HG03565 (cell line): ENCODE results near the gene SCAPER.
"Not testable (repeated sequence)": the region's sequence is repeated elsewhere in the genome, so short reads cannot be mapped to it uniquely, and the experiment has no call there.

Experiments
- ATAC-seq: cut with Tn5 transposase; IDR thresholded peaks from one replicate; pipeline ENCODE4 v1.9.1; 2021; ENCODE audit warnings: mild to moderate bottlenecking, moderate library complexity; ENCODE audit not compliant: unreplicated experiment

Gene SCAPER

GRCh38 chr15:76333309-76333708, 571.8 kb downstream of the SCAPER start:
- no peak for ATAC-seq

DNA sequence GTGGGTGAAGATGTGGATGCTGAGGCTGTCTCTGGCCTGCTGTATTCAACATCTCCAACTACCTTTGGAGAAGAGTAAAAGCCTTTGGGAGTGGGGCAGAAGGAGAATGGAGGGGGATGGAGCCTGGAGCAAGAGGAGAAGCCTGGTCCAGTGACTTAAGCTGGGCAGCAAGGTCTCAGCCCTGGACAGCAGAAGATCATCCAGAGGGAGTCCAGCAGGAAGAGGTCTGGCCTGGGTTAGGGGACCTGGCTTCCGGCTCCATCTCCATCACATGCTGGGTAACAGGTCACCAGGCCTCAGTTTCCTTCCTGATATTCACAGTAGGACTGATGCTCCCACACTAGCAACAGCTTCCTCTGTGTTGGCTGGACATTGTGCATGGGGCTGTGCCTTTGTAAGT, 572.3 kb downstream of the SCAPER start:
- no peak for ATAC-seq

GRCh38 chr15:76330080-76330680, 575.0 kb downstream of the SCAPER start:
- ATAC-seq = no peak

- no peak for ATAC-seq
Measured at GRCh38 chr15:76328958-76329357, 576.2 kb downstream of the SCAPER start.

DNA sequence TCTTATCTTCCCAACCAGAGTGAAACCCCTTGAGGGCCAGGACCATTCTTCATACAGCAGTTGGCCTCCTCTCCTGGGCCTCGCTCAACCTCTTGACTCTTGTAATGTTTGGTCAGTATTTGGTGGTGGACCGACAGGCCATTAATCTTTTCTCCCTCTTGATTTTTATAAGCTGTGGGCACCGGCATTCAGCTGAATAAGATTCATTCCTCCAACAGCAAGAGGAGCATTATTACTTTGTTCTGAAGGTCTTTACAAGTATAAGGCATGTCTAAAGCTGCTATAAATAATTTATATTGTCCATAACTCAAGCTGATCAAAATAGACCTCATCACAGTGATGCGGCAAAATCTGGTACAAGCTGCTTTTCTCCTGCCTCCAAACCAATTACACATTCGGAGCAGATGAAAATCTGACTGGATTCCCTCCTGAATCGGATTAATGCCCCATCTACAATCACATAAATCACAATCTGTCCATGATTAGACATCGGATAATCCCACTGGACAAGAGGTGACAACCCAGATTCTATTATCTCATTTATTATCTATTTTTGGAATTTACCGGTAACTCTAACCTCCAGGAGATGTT, 576.9 kb downstream of the SCAPER start:
- ATAC-seq = no peak

- no peak for ATAC-seq
Measured at GRCh38 chr15:76327191-76328105, 577.7 kb downstream of the SCAPER start.

- ATAC-seq = no peak
Measured at GRCh38 chr15:76325704-76326103, 579.4 kb downstream of the SCAPER start.

- ATAC-seq = no peak
Measured at GRCh38 chr15:76324066-76324465, 581.1 kb downstream of the SCAPER start.

GRCh38 chr15:76321602-76322001, 583.5 kb downstream of the SCAPER start:
- no peak for ATAC-seq

DNA sequence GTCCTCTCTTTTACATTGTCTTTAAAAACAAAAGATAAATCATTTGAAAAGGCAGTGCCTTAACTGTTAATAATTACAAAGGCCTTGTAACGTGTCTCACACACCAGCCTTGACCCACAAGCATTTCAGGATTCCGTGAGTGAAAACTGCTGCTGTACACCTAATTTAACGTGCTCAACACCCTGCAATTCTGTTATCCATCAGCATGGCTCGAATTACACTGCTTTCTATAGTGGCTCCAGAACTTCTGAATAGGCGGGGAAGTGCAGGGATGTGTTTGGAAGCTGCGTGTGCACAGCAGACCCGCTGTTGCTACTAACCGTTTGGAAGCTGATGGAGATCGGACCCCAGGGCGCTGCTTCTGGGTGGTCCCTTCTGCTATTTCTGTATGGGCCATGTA, 584.0 kb downstream of the SCAPER start:
- ATAC-seq = no peak

- no peak for ATAC-seq
Measured at GRCh38 chr15:76320012-76320411, 585.1 kb downstream of the SCAPER start.

DNA sequence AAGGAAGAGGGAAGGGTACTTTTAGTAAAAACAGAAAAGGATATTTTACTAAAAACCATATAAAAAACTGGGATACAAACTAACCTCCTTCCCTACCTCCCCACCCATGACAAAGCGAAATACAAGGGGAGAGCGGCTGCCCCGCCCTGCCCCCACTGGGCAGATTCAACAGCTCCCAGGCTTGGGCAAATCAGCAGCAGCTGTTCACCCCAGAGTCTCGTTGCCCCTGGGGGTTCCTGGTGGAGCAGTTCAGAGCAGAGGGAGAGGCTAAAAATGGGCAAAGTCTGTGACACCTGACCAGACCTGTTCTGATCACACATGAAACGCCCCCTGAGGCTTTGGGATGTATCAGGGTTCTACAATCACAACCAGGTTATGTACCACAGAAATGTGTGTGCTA, 591.4 kb downstream of the SCAPER start:
- ATAC-seq = no peak

DNA sequence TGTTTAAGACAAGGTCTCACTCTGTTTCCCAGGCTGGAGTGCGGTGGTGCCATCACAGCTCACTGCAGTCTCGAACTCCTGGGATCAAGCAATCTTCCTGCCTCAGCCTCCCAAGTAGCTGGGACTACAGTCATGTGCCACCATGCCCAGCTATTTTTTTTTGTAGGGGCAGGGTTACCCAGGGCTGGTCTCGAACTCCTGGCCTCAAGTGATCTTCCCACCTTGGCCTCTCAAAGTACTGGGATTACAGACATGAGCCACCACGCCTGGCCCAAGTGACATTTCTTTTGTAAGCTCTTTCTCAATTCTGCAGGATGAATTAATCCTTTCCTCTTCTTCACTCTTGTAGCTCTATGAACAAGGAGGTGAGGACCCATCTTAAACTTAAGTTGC, 592.0 kb downstream of the SCAPER start:
- not testable (repeated sequence) for ATAC-seq

DNA sequence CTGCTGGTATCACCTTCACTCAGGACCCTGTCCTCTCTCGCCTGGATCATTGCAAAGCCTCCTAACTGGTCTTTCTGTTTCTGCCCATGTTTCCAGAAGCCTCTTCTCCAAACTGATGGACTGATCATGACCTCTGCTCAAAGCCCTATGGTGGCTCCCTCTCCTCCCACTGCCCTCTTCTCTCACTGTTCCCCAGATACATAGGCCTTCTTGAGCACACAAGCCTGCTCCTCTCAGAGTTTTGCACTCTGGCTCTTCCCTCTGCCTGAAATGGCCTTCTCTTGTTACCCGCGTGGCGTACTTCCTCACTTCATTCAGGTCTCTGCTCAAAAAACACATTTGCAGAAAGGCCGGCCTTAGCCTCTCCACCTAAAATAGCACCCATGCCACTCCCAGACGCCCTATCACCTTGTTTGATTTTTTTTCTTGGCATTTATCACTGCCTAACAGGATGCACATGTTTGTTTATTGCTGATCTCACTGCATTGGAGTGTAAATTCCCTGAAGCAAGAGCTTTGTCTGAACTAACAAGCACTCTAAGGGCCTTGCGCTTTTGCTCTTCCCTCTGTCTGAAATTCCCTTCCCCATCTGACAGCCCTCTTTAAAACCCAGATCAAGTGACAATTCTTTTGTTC, 592.5 kb downstream of the SCAPER start:
- no peak for ATAC-seq

- peak; percentile 90 for ATAC-seq
Measured at GRCh38 chr15:76311100-76311953, 593.8 kb downstream of the SCAPER start, which contains the start of gene ETFA. TSS of gene ETFA (minus strand) at chr15:76311469. CDS start at chr15:76311388, 81 bp downstream.

- ATAC-seq = peak; percentile 3
Measured at GRCh38 chr15:76310475-76311099, 594.6 kb downstream of the SCAPER start.

- no peak for ATAC-seq
Measured at GRCh38 chr15:76309601-76310330, 595.4 kb downstream of the SCAPER start.

- ATAC-seq = no peak
Measured at GRCh38 chr15:76303909-76304308, 601.2 kb downstream of the SCAPER start.

DNA sequence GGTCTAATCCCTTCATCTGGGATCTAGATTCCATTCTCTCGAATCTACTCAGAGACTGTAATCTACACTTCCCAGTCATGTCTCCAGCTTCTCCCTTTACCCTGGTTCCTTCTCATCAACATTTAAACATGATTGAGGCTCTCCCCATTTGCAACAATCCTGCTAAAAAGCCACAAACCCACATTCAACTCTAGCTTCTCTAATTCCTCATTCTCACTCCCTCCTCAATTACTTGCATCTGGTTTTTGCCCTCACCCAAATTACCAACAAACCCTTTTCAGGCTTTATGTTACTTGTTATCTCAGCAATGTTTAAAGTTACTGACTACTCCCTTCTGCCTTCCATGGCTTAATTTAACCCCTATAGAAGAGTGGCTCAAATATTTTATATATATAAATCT, 605.4 kb downstream of the SCAPER start:
- no peak for ATAC-seq
